ENCODE data around the gene CHRNA10.

GRCh38 chr11:3644817-3645235 is 26.4 kb downstream of the CHRNA10 start, which contains the start of gene ART1:
- no peak for TF ChIP-seq CTCF (conservative IDR thresholded peaks at IDR 0.05; ENCODE audit: low read depth, low read length)
- TF ChIP-seq EZH2 (IDR thresholded peaks at IDR 0.05; ENCODE audit: borderline replicate concordance, low read depth, low read length, poor library complexity, severe bottlenecking) = no peak
